Activated T-cell treated with anti-CD3 and anti-CD28 coated beads, Interleukin-2, amount 50 U/mL, for 48 hours (primary cell): ENCODE results near the gene GPR137.
"Not testable (repeated sequence)": the region's sequence is repeated elsewhere in the genome, so short reads cannot be mapped to it uniquely, and the experiment has no call there.

Source experiments
- DNase-seq, 2 experiments: peaks; one replicate each; pipeline ENCODE4 v3.0.0-alpha.2; 2020

GPR137 gene

DNA sequence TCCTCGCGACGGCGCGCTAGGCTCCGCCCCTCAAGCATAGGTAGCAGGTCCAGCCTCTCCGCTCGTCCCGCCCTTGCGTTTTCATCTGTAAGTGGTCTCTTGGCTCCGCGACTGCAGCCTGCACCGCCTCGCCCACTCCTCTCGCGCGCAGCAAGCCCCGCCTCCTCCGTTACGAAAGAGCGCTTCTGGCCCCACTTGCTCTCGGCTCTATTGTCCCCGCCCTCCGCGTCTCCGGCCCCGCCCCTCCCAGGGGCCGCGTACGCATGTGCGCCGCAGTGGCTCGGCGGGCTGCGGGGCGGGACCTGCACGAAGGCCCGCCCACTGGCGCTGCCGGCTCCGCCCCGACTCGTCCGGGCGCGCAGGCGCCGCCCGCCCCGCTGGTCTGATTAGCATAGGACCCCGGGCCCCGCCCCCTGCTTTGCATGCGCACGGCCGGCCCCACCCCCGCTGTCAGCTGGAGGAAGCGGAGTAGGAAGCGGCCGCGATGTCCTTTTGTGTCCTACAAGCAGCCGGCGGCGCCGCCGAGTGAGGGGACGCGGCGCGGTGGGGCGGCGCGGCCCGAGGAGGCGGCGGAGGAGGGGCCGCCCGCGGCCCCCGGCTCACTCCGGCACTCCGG, 19.5 kb downstream of the GPR137 start, which contains the start of gene ESRRA:
ESRRA (plus strand) TSS at position 450 of the 616 bp plus-strand sequence. CDS start 1,656 bp downstream, outside the sequence.
- DNase-seq = peak; percentile 99 to 100

DNA sequence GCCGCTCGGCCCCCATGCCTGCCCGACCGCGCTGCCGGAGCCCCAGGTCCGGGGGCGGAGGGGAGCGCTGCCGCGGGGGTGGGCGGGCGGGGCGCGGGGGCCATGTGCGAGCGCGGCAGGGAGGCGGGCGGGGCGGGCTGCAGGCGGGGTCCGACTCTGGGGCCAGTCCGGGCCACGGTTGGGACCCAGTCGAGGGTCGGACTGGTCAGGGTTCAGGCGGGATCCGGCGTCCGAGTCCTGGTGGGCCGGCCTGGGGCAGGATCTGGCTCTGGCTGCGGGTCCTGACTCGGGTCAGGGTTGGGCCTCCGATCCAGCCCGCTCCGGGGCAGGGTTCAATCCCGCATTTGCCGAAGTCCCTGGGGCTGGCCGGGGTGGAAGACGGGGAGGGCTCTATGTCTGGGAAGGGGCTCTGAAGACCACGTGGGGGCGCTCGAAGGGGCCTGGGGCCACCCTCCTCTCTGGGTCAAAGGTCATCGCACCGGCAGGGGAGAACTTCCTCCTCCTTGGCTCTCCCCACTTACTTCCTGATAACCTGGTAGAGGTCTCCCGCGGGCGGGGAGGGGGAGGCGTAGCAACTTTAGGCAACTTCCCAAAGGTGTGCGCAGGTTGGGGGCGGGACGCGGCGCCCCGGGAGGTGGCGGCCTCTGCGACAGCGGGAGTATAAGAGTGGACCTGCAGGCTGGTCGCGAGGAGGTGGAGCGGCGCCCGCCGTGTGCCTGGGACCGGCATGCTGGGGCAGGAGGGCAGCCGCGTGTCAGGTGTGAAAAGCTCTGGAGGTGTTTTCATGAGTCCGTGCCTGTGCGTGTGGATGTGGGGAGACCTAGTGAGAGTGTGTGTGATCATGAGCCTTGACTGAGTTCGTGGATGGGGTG, 20.3 kb downstream of the GPR137 start:
- DNase-seq = peak; percentile 80 to 85

DNA sequence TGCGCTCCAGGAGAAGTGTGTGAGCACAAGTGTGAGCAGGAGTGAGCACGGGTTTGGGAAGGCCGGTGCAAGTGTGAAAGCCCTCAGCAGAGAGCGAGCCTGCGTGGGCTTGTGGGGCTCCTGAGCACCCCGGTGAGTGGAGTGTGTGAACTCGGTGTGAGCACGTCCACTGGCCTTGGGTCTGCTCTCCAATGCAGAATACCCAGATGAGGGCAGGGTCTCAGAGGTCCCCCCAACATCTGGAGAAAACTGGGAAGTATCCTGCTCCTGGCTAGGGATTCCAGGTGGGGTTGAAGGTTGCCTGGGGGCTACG, 20.9 kb downstream of the GPR137 start:
- DNase-seq = no peak

DNA sequence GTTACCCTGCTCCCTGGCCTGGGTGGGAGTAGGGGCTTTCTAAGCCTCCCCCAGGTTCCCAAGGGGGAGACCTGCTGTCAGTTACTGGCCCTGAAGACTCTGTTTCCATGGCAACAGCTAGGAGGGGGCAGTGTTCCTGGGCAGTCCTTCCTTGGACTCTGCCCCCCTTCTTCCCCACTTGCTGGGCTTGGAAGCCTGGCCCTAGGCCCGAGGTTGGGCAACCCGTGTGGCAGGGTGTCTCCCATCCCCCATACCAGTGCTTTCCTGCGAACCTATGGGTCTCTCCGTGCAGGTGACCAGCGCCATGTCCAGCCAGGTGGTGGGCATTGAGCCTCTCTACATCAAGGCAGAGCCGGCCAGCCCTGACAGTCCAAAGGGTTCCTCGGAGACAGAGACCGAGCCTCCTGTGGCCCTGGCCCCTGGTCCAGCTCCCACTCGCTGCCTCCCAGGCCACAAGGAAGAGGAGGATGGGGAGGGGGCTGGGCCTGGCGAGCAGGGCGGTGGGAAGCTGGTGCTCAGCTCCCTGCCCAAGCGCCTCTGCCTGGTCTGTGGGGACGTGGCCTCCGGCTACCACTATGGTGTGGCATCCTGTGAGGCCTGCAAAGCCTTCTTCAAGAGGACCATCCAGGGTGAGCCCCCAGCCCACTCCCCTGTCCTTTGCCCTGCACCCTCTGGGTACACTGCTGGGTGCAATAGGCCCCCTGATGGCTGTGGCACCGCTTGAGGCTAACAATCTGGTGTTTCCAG, 21.4 kb downstream of the GPR137 start:
- DNase-seq = no peak

DNA sequence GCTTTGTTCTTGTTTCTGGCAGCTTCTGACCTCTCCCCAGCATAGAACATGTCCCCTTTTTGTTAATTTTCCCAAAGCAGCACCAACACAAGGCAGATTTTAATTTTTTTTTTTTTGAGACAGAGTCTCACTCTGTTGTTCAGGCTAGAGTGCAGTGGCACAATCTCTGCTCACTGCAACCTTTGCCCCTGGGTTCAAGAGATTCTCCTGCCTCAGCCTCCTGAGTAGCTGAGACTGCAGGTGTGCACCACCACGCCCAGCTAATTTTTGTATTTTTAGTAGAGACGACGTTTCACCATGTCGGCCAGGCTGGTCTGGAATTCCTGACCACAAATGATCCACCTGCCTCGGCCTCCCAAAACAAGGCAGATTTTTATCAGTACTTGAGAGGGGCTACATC, 22.1 kb downstream of the GPR137 start:
- DNase-seq = not testable (repeated sequence)

DNA sequence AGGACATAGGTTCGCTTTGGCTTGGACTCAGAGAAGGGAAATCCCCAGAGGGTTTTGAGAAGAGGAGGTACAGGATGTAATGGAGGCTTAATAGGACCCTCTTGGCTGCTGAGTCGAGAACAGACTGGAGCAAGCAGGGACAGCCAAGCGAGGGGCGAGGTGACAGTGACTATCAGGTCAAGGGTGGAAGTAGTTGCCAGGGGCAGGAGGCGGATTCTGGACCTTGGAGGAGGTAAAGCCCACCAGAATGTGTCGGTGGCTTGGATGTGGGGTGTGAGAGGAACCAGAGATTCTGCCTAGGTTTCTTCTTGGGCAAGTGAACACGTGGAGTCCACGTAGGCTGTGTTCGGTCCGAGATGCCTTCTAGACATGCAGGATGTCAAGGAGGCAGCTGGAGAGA, 27.3 kb downstream of the GPR137 start:
- no peak for DNase-seq

DNA sequence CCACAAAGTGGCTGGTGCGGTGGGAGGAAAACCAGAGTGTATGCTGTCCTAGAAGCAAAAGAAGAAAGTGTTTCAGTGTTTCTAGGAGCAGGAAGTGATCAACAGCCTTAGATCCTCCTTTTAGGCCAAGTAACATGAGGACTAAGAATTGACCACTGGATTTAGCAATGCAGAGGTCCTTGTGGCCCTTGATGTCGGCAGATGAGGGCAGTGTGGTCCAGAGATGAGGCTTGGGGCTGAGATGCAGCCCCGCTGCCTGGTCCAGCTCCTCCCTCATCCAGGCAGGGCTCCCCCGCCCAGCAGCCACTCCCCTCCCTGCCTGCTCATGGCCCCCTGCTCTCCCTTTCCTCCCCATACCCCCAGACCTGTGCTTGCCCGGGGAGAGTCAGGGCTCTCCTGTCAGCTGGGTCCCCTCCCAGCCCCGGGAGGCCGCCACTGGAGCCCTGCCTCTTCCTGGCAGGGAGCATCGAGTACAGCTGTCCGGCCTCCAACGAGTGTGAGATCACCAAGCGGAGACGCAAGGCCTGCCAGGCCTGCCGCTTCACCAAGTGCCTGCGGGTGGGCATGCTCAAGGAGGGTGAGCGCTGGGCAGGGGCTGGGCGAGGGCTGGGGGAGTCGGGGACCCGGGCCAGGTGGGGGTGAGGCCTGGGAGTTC, 28.0 kb downstream of the GPR137 start:
- no peak for DNase-seq

DNA sequence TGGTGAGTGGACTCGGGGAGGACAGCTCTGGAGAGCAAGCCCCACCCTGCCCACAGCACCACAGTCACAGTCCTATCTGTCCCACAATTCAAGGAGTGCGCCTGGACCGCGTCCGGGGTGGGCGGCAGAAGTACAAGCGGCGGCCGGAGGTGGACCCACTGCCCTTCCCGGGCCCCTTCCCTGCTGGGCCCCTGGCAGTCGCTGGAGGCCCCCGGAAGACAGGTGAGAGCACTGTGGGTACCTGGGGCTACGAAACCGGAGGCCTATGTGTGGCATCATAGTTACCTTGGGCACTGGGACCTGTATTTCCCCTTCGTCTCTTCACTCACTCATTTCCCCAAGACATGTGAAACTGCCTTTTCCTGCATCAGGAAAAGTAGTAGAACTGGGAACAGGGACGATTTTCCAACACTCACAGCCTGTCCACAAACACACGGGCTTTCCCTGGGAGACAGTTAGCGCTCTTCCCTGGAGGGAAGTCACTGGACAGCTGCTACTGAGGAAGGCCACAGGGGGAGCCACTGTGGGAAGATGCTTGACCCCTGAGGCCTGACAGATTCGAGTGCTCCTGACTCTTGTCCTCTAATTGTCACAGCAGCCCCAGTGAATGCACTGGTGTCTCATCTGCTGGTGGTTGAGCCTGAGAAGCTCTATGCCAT, 28.6 kb downstream of the GPR137 start:
- DNase-seq = no peak

DNA sequence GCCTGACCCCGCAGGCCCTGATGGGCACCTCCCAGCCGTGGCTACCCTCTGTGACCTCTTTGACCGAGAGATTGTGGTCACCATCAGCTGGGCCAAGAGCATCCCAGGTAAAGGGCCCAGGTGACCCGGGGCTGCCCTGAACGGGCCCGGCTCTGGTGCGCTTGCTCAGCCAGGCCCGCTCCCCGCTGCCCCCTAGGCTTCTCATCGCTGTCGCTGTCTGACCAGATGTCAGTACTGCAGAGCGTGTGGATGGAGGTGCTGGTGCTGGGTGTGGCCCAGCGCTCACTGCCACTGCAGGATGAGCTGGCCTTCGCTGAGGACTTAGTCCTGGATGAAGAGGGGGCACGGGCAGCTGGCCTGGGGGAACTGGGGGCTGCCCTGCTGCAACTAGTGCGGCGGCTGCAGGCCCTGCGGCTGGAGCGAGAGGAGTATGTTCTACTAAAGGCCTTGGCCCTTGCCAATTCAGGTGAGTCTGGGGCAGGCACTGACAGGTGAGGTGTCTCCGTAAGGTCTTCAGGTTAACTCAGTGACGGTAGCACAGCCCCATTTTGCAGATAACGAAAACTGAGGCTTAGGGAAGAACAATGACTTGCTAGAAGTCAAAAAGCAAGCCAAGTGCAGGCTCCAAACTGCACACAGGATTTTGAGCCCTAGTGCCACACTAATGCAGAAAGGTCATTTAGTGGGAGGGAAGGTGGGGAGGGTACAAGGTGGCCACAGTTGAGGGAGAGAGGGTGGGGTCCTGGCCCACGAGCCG, 29.3 kb downstream of the GPR137 start:
- DNase-seq = no peak

DNA sequence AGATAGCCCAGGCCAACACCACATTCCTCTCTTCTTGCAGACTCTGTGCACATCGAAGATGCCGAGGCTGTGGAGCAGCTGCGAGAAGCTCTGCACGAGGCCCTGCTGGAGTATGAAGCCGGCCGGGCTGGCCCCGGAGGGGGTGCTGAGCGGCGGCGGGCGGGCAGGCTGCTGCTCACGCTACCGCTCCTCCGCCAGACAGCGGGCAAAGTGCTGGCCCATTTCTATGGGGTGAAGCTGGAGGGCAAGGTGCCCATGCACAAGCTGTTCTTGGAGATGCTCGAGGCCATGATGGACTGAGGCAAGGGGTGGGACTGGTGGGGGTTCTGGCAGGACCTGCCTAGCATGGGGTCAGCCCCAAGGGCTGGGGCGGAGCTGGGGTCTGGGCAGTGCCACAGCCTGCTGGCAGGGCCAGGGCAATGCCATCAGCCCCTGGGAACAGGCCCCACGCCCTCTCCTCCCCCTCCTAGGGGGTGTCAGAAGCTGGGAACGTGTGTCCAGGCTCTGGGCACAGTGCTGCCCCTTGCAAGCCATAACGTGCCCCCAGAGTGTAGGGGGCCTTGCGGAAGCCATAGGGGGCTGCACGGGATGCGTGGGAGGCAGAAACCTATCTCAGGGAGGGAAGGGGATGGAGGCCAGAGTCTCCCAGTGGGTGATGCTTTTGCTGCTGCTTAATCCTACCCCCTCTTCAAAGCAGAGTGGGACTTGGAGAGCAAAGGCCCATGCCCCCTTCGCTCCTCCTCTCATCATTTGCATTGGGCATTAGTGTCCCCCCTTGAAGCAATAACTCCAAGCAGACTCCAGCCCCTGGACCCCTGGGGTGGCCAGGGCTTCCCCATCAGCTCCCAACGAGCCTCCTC, 30.2 kb downstream of the GPR137 start:
- not testable (repeated sequence) for DNase-seq

DNA sequence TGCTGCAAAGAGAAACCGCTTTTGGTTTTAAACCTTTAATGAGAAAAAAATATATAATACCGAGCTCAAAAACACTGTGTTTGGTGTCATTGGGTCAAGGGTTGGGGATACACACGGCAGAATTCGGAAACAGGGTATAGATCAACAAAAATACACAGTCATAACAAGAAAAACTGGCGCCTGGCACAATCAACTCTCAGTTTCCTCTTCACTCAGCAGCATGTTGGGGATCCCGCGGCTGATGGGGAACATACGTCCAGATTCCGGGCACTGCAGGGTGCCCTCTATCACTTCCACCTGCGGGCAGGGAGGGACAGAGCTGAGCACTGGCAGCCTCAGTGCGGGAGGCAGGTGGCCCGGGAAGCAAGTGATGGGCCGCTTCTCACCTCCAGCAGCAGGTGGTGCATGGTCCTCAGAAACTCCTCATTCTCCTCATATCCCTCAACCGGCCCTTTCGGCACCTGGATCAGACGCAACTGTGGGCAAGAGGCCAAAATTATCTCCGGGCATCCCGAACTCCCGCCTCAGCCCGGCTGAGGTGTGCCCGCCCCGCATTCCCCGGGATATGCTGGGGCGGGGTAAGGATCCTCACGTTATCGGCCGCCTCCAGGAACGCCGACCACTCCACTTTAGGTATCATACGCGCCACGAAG, 31.1 kb downstream of the GPR137 start:
- DNase-seq = peak in 1 of 2 experiments; percentile 63

DNA sequence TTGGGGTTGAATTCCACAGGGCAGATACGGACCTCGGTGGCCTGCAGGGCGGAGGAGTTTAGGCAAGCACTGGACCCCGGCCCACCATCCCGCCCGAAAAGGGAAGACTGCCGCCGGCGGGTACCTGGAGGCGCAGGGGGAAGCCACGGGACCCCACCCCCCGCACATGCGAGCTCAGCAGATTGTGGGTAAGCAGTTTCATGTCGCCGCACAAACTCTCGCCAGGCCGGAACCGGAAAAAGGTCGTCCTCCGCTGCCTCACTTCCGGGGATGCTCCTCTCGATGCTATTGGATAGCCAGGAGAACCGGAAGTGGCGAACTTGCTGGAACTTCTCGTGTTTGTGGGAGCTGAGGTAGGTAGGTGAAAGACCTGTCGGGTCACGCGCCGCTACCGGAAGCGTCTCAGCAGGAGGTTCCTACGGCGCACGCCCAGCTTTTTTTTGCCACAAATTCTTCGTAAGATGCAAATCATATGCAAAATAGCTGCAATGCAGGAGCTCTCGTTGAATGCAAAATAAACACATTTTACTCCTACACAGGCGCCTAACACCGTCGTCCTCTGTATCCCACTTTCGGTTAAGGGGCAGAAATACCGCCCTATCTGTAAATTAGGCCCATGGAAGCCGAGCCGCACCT, 31.8 kb downstream of the GPR137 start, which contains the start of gene TRMT112:
TRMT112 (minus strand) TSS at position 235 of the 636 bp plus-strand sequence; CDS start at position 202, 33 bp downstream.
- peak; percentile 93 to 94 for DNase-seq

DNA sequence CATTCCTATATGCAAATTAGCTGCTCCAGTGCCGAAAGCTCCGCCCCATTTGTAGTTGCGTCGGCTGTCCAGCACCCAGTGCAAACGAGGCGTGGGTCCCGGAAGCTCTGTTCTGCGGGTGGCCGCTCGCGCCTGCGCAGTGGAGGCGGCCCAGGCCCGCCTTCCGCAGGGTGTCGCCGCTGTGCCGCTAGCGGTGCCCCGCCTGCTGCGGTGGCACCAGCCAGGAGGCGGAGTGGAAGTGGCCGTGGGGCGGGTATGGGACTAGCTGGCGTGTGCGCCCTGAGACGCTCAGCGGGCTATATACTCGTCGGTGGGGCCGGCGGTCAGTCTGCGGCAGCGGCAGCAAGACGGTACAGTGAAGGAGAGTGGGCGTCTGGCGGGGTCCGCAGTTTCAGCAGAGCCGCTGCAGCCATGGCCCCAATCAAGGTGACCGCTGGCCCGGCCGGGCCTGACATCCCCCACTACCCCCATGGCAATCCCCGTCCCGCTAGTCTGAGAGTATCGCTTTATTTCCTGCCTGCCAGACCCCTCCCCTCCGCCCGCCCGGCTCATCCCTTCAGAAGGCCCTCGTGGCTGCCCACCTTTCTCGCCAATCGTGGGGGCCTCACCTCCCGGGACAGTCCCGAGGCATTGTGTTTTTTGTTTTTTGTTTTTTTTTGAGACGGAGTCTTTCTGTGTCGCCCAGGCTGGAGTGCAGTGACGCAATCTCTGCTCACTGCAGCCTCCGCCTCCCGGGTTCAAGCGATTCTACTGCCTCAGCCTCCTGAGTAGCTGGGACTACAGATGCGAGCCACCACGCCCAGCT, 32.5 kb downstream of the GPR137 start, which contains the start of gene PRDX5:
PRDX5 (plus strand) TSS at position 161 of the 805 bp plus-strand sequence; CDS start at position 256, 95 bp downstream.
- peak; percentile 94 to 96 for DNase-seq

DNA sequence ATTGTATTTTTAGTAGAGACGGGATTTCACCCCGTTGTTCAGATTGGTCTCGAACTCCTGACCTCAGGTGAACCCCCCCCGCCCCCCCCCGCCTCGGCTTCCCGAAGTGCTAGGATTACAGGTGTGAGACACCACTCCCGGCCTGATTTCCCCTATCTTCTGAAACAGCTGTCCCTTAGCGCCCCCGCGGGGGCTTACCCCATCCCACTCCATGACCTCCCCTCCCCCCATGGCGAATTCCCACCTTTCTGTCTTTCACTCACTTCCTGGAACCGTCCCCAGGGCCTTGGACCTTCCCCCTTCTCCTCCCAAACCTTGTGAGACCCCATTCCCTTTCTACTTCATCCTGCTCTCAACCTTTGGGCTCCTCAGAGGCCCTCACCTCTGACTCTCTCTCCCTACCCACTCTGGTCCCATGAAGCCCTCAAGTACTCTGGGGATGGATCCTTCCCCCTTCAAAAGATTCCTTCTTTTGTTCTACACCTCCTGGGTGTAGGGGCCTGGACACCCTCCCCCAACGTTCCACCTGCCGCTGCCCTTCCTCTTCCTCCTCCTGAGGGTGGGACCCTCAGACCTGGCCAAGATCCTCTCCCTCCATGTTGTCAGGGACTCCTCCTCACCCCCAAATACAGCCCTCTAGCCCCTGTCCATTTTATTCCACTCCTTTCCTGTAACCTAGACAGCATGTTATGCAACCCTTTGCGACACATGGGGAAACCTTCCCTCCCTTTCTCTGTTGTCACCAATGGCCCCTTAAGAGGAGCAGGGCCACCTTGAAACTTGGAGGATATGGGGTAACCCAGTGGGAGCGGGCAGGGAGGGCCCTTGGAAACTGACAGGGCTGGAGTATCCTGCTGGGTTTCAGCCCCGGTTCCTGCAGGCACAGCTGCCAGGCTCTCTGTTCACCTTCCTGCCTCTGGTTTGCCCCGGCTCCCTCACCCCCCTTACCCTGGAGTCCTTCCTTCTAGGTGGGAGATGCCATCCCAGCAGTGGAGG, 33.4 kb downstream of the GPR137 start:
- no peak for DNase-seq

DNA sequence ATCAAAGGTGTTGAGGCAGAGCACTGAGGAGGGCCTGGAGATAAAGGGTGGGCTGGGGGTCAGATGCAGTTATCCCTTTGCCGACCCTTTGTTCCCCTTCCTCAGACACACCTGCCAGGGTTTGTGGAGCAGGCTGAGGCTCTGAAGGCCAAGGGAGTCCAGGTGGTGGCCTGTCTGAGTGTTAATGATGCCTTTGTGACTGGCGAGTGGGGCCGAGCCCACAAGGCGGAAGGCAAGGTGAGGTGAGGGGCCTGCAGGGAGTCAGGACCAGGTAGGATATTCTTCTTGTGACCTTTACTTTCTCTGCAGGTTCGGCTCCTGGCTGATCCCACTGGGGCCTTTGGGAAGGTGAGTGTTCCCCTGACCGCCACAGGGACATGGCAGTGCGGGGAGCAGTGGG, 34.9 kb downstream of the GPR137 start:
- no peak for DNase-seq

DNA sequence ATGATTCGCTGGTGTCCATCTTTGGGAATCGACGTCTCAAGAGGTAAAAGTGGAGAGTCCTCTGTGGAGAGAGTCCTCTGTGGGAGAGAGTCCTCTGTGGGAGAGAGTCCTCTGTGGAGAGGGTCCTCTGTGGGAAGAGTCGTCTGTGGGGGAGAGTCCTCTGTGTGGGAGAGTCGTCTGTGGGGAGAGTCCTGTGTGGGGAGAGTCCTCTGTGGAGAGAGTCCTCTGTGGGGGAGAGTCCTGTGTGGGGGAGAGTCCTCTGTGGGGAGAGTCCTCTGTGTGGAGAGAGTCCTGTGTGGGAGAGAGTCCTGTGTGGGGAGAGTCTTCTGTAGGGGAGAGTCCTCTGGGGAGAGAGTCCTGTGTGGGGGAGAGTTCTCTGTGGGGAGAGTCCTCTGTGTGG, 35.4 kb downstream of the GPR137 start:
- no peak for DNase-seq

DNA sequence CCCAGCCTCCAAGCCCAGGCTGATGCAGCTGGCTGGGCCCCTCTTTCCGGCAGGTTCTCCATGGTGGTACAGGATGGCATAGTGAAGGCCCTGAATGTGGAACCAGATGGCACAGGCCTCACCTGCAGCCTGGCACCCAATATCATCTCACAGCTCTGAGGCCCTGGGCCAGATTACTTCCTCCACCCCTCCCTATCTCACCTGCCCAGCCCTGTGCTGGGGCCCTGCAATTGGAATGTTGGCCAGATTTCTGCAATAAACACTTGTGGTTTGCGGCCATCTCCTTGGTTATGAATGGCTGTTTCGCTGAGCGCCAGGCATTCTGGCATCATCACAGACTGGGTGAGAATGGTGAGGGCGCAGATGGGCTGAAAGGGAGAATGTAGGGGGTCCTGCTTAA, 35.9 kb downstream of the GPR137 start:
- DNase-seq = no peak
